GM12891 (cell line): ENCODE data around the gene S100A4. TPM values are rescaled to one million over a fixed set of nuclear protein-coding genes. Genes with fewer than 3 reads are reported as not detected.
"Not testable (repeated sequence)": the region's sequence is repeated elsewhere in the genome, so short reads cannot be mapped to it uniquely, and the experiment has no call there.

Source experiments
- DNase-seq: peaks from one replicate; pipeline ENCODE4 v3.0.0; 2011; ENCODE audit warnings: low spot score; ENCODE audit not compliant: insufficient read length
- FAIRE-seq: peaks from 2 replicates; lab custom pipeline; 2011; peaks lifted over from hg19 to GRCh38; lab: Jason Lieb, UNC
- PAX5 ChIP-seq: IDR thresholded peaks from 2 replicates; pipeline ENCODE4 v1.6.1; 2011; ENCODE audit warnings: low read length, moderate library complexity, mild to moderate bottlenecking; ENCODE audit not compliant: insufficient read depth, severe bottlenecking
- POLR2A ChIP-seq: IDR thresholded peaks from 2 replicates; pipeline ENCODE4 v1.6.1; 2011; ENCODE audit warnings: low read depth, low read length, control low read depth
- POLR2AphosphoS5 ChIP-seq: IDR thresholded peaks from 2 replicates; pipeline ENCODE4 v1.6.1; 2011; ENCODE audit warnings: low read depth, low read length, control low read depth
- POU2F2 ChIP-seq: IDR thresholded peaks from 2 replicates; pipeline ENCODE4 v1.6.1; 2011; ENCODE audit warnings: low read depth, mild to moderate bottlenecking, control low read depth, low read length, moderate library complexity
- SPI1 ChIP-seq: IDR thresholded peaks from 2 replicates; pipeline ENCODE4 v1.6.1; 2011; ENCODE audit warnings: low read depth, low read length, control low read depth
- TAF1 ChIP-seq: IDR thresholded peaks from 2 replicates; pipeline ENCODE4 v1.6.1; 2011; ENCODE audit warnings: low read depth, low read length, control low read depth
- polyA plus RNA-seq: library from polyadenylated mRNA; unstranded; fragments of >200 nt; gene quantifications from one replicate; pipeline ENCODE4 v1.2.1, GENCODE V29; 2012; ENCODE audit warnings: low read depth, missing spikeins, inconsistent platforms; ENCODE audit not compliant: missing spikeins

The S100A4 gene
- polyA plus RNA-seq: 38.4 TPM

DNA sequence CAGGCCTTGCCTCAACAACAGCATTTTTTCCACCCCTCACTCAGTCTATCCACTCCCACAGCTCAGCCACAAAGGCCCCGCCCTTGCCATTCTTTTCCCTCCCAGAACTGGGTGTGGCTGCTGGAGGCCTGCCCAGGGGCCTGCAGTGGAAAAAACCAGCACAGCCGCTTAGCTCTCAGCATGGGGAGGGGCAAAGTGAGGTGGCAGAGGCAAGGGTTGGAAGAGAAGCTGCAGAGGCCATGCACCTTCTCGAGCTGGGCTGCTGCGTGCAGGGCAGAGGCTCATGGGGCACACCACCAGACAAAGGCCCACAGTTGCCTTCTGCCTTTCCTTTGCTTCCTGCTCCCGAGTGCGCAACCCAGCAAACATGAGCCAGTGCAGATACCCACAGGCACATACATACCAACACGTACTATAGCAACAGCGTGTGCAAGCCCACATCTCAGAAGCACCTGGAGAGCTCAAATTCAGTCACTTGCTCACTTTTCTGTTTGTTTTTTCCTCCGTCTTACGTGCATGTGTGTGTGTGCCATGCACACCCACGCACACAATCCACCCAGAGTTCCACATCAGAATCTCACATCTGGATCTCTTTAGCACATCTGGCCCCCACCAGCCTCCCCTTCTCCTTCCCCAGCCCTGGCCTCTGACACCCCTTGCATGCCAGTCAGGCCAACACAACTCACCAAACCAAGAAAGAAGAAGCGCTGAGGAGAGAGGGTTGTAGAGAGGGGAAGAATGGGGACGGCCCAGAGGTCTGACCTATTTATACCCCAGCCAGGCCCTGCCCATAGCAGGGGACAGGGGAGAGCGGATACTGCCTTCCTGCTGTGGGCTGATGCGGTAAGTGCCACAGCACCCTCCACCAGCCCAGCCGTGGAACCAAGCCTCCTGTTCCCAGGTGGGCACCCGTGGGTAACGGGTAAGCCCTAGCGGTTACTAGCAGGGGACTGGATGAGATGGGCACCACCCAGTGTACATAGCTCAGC lies at the start of gene S100A4:
Gene S100A4, minus strand, starts transcription at position 740 of the 989 bp plus-strand sequence. CDS start 1,012 bp downstream, outside the sequence.
- peak; percentile 66 for DNase-seq
- no peak for TF ChIP-seq POLR2AphosphoS5
- TF ChIP-seq SPI1: peak; percentile 16; the same call in 1 of the 2 replicates
- peak; percentile 12; the same call in 1 of the 2 replicates for TF ChIP-seq POU2F2

GRCh38 chr1:153592748-153593147 lies 47.1 kb upstream of the S100A4 start:
- FAIRE-seq (no peak), DNase-seq (no peak)
- TF ChIP-seq PAX5 (no peak), POU2F2 (no peak), POLR2A (no peak), TAF1 (no peak), SPI1 (no peak), POLR2AphosphoS5 (no peak)

More for the DNA sequence above, at the start of gene S100A4:
- peak; percentile 66 for FAIRE-seq

DNA sequence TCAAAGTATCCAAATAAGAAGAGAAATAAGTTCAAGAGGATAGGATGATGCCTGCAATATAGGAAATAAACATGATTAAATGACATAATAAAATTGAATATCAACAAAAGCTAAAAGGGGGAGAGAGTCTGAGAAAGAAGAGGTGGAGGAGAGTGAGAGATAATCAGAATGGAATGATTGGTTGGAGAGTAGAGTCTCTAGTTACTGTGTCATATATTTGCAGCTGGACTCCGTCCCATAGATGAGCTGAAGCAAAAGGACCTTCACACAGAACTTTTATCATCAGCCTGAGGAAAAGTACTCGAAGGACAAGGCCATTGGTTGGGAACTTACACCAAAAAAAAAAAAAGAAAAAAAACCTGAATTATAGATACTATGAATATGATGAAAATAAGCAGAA lies 42.9 kb upstream of the S100A4 start:
- DNase-seq (no peak), FAIRE-seq (no peak)
- TF ChIP-seq PAX5 (no peak), POU2F2 (no peak), POLR2A (no peak), POLR2AphosphoS5 (no peak), TAF1 (no peak), SPI1 (no peak)

DNA sequence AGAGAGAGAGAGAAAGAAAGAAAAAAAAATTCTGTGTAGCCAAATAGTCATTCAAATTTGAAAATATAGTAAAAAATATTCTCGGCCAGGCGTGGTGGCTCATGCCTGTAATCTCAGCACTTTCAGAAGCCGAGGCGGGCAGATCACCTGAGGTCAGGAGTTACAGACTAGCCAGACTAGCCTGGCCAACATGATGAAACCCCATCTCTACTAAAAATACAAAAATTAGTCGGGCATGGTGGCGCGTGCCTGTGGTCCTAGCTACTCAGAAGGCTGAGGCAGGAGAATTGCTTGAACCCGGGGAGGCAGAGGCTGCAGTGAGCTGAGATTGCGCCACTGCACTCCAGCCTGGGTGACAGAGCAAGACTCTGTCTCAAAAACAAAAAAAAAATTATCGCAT lies 42.4 kb upstream of the S100A4 start:
- not testable (repeated sequence) for FAIRE-seq, DNase-seq

- TF ChIP-seq POLR2AphosphoS5 (no peak), POU2F2 (no peak), SPI1 (no peak), TAF1 (no peak), POLR2A (no peak), PAX5 (no peak)
- DNase-seq (no peak), FAIRE-seq (no peak)
Measured at GRCh38 chr1:153587314-153587713, 41.7 kb upstream of the S100A4 start.

GRCh38 chr1:153586347-153586746 lies 40.7 kb upstream of the S100A4 start:
- no peak for DNase-seq
- TF ChIP-seq POLR2AphosphoS5: no peak
- TF ChIP-seq POLR2A: no peak
- no peak for TF ChIP-seq TAF1
- TF ChIP-seq POU2F2: no peak
- TF ChIP-seq PAX5: no peak
- no peak for TF ChIP-seq SPI1
- no peak for FAIRE-seq

DNA sequence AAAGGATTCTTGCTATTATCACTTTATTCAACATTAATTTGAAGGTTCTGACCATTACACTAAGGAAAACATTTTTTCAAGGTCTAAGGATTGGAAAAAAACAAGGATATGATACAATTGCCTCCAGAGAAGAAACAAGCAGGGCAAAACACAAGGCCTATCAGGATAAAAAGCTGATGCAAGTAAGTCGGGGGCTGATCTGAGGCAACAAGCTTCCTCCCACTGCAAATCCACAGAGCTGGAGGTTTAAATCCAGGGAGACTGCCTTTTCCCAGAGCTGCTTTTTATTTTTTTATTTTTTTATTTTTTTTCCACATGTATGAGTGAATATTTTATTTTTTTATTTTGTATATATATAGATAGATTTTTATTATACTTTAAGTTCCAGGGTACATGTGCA lies 39.4 kb upstream of the S100A4 start:
- DNase-seq (no peak), FAIRE-seq (no peak)
- no peak for TF ChIP-seq SPI1
- no peak for TF ChIP-seq POLR2A
- TF ChIP-seq POLR2AphosphoS5: no peak
- no peak for TF ChIP-seq PAX5
- no peak for TF ChIP-seq POU2F2
- no peak for TF ChIP-seq TAF1

DNA sequence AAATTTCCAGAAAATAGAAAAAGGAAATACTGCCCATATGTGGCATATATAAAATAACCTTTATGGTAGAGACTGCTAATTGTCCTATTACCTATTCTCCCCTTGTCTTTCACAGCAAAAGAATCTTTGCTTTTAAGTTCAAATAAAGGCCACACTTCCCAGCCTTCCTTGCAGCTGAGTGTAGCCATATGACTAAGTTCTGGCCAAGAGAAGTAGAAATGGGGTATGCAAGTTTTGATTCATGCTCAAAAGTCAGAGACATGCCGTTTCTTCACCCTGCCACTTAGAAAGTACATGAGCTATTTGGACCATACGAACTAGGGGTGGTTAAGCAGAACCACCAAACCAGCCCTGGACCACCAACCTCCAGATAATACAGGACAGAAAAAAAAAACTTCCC lies 38.4 kb upstream of the S100A4 start:
- DNase-seq (no peak), FAIRE-seq (no peak)
- TF ChIP-seq POU2F2 (no peak), SPI1 (no peak), POLR2AphosphoS5 (no peak), TAF1 (no peak)

DNA sequence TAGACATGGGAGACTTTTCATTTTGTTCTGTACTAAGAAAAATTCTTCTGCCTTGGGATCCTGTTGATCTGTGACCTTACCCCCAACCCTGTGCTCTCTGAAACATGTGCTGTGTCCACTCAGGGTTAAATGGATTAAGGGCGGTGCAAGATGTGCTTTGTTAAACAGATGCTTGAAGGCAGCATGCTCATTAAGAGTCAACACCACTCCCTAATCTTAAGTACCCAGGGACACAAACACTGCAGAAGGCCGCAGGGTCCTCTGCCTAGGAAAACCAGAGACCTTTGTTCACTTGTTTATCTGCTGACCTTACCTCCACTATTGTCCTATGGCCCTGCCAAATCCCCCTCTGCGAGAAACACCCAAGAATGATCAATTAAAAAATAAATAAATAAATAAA lies 37.9 kb upstream of the S100A4 start:
- not testable (repeated sequence) for DNase-seq, FAIRE-seq

GRCh38 chr1:153582836-153583235 lies 37.2 kb upstream of the S100A4 start:
- not testable (repeated sequence) for DNase-seq, FAIRE-seq

GRCh38 chr1:153578936-153579335 lies 33.3 kb upstream of the S100A4 start:
- FAIRE-seq: no peak
- DNase-seq: no peak
- TF ChIP-seq PAX5: no peak
- TF ChIP-seq TAF1: no peak
- no peak for TF ChIP-seq POU2F2
- TF ChIP-seq POLR2AphosphoS5: no peak
- no peak for TF ChIP-seq POLR2A
